HL-60 (cell line): ENCODE data around the gene CCZ1B.
"Not testable (repeated sequence)": the region's sequence is repeated elsewhere in the genome, so short reads cannot be mapped to it uniquely, and the experiment has no call there.

ENCODE experiments used
- DNase-seq, 2 experiments: peaks; one replicate each; pipeline ENCODE4 v3.0.0-alpha.2; 2010 to 2020; ENCODE audit warnings: low read depth in 1 of 2, low spot score in 1 of 2
- H3K27ac ChIP-seq: fragments of 250-450 bp; sonication (Bioruptor Pico); replicated peaks from 2 replicates; pipeline ENCODE4 v1.5.1; 2020; ENCODE audit warnings: mild to moderate bottlenecking, moderate library complexity
- H3K27me3 ChIP-seq: fragments of 250-450 bp; sonication (Bioruptor Pico); 2 replicates; pipeline ENCODE4 v1.5.1; 2021; ENCODE audit warnings: mild to moderate bottlenecking, moderate library complexity; ENCODE audit not compliant: insufficient read depth, poor library complexity, severe bottlenecking
- H3K4me3 ChIP-seq: replicated peaks from 2 replicates; pipeline ENCODE4 v1.5.1; 2011; ENCODE audit warnings: mild to moderate bottlenecking, control low read depth, low read length; ENCODE audit not compliant: insufficient read depth
- CTCF ChIP-seq: IDR thresholded peaks from one replicate; pipeline ENCODE4 v1.5.1; 2011; ENCODE audit warnings: low read length, control low read depth, inconsistent platforms; ENCODE audit not compliant: insufficient read depth
- GABPA ChIP-seq: IDR thresholded peaks from 2 replicates; pipeline ENCODE4 v1.6.1; 2012; ENCODE audit warnings: low read depth
- POLR2AphosphoS5 ChIP-seq: IDR thresholded peaks from 2 replicates; pipeline ENCODE4 v1.6.1; 2012; ENCODE audit warnings: low read depth
- REST ChIP-seq: IDR thresholded peaks from 2 replicates; pipeline ENCODE4 v1.6.1; 2012; ENCODE audit warnings: low read depth; ENCODE audit not compliant: insufficient replicate concordance
- SPI1 ChIP-seq: IDR thresholded peaks from 2 replicates; pipeline ENCODE4 v1.6.1; 2012; ENCODE audit warnings: low read depth, mild to moderate bottlenecking, borderline replicate concordance

The CCZ1B gene

GRCh38 chr7:6847751-6848150 lies 21.7 kb upstream of the CCZ1B start:
- not testable (repeated sequence) for DNase-seq, H3K27me3 ChIP-seq, H3K27ac ChIP-seq, H3K4me3 ChIP-seq

GRCh38 chr7:6845971-6846449 lies 19.9 kb upstream of the CCZ1B start:
- not testable (repeated sequence) for H3K27me3 ChIP-seq, H3K27ac ChIP-seq, H3K4me3 ChIP-seq
- DNase-seq = peak in 1 of 2 experiments; percentile 18

GRCh38 chr7:6843654-6844053 lies 17.6 kb upstream of the CCZ1B start:
- not testable (repeated sequence) for DNase-seq, H3K4me3 ChIP-seq, H3K27me3 ChIP-seq, H3K27ac ChIP-seq

- not testable (repeated sequence) for H3K27ac ChIP-seq, H3K4me3 ChIP-seq, DNase-seq
These were observed 17.0 kb upstream of the CCZ1B start for GRCh38 chr7:6843092-6843491.

GRCh38 chr7:6842278-6842921 lies 16.3 kb upstream of the CCZ1B start:
- DNase-seq, H3K4me3 ChIP-seq: not testable (repeated sequence)

More at GRCh38 chr7:6843092-6843491, 17.0 kb upstream of the CCZ1B start:
- H3K27me3 ChIP-seq = not testable (repeated sequence)

GRCh38 chr7:6837081-6837480 lies 11.0 kb upstream of the CCZ1B start:
- not testable (repeated sequence) for H3K4me3 ChIP-seq, H3K27ac ChIP-seq, H3K27me3 ChIP-seq, DNase-seq

More at GRCh38 chr7:6842278-6842921, 16.3 kb upstream of the CCZ1B start:
- H3K27me3 ChIP-seq, H3K27ac ChIP-seq: not testable (repeated sequence)

GRCh38 chr7:6835521-6835920 lies 9.4 kb upstream of the CCZ1B start:
- H3K4me3 ChIP-seq, H3K27me3 ChIP-seq, H3K27ac ChIP-seq, DNase-seq: not testable (repeated sequence)

GRCh38 chr7:6833636-6834035 lies 7.6 kb upstream of the CCZ1B start:
- TF ChIP-seq REST (no peak), CTCF (no peak), SPI1 (no peak), GABPA (no peak), POLR2AphosphoS5 (no peak)
- Histone ChIP-seq H3K27me3 (no peaks in the 10 kb centered on the region), H3K27ac (no peak overlapping the region), H3K4me3 (no peak overlapping the region)
- DNase-seq = no peak
